ENCODE data around the gene SLC2A9. TPM values are rescaled to one million over a fixed set of nuclear protein-coding genes. Genes with fewer than 3 reads are reported as not detected.

Gene SLC2A9
- total RNA-seq, 1 experiment from 2014 or later, result 3.5 TPM

DNA sequence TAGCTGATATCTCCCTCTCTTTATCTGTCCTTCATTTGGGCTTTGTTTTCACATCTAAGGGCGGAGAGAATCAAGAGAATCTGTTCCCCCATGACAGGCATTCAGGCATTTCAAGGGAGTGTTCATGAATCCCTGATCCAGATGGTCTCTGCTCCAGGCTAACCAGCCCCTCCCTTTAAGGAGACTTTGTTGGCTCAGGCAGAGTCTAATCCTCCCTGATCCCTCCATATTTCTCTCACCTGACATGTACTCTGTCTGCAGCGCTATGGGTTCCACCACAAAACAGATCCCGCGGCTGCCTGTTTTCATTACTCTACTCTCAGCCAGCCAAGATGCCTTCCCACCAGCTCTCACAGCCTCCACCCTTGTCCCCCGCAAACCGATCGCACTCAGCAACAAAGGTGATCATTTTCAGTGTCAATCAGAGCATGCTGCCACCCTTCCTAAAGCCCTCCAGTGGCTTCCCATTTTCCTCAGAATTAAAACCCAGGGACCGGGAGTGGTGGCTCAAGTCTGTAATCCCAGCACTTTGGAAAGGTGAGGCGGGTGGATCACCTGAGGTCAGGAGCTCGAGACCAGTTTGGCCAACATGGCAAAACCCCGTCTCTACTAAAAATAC lies 30.3 kb upstream of the SLC2A9 start:
- ChIA-PET CTCF (no interaction called here), POLR2A (no interaction called here)
- Histone ChIP-seq H3K27me3 (ENCODE audit: control insufficient read depth, insufficient read depth, low read length) (no peaks in the 10 kb centered on the region), H3K27ac (ENCODE audit: low read length) (no peak overlapping the region), H3K36me3 (ENCODE audit: control insufficient read depth, insufficient read depth, low read length) (no peaks in the 10 kb centered on the region), H3K4me3 (ENCODE audit: low read depth in 2 of 2, low read length in 2 of 2) (no peak overlapping the region), H3K4me1 (ENCODE audit: control insufficient read depth, insufficient read depth, low read length) (no peaks in the 10 kb centered on the region), H3K9me3 (ENCODE audit: control insufficient read depth, insufficient read depth, low read depth, low read length) (no peaks in the 10 kb centered on the region)
- intact Hi-C loops (cut with micrococcal nuclease; ENCODE audit: unreplicated experiment) (no loop called here), in situ Hi-C loops (cut with HindIII; ENCODE audit: low pct_unique_long_range_greater_than_20kb, low sequenced_read_pairs) (no loop called here)
- no peak for DNase-seq (ENCODE audit: low read depth, low spot score)
- no TSS peak for BruUV-seq (replicated peaks)
- ATAC-seq, result no peak
- TF ChIP-seq SIN3A (IDR thresholded peaks at IDR 0.05; ENCODE audit: borderline replicate concordance, insufficient read depth, low read depth, low read length), result no peak
- TF ChIP-seq TCF7L2 (IDR thresholded peaks at IDR 0.05; ENCODE audit: low read depth, low read length), result no peak
- no peak for TF ChIP-seq POLR2AphosphoS5 (IDR thresholded peaks at IDR 0.05; ENCODE audit: low read depth, low read length)
- TF ChIP-seq, protein P1, sequence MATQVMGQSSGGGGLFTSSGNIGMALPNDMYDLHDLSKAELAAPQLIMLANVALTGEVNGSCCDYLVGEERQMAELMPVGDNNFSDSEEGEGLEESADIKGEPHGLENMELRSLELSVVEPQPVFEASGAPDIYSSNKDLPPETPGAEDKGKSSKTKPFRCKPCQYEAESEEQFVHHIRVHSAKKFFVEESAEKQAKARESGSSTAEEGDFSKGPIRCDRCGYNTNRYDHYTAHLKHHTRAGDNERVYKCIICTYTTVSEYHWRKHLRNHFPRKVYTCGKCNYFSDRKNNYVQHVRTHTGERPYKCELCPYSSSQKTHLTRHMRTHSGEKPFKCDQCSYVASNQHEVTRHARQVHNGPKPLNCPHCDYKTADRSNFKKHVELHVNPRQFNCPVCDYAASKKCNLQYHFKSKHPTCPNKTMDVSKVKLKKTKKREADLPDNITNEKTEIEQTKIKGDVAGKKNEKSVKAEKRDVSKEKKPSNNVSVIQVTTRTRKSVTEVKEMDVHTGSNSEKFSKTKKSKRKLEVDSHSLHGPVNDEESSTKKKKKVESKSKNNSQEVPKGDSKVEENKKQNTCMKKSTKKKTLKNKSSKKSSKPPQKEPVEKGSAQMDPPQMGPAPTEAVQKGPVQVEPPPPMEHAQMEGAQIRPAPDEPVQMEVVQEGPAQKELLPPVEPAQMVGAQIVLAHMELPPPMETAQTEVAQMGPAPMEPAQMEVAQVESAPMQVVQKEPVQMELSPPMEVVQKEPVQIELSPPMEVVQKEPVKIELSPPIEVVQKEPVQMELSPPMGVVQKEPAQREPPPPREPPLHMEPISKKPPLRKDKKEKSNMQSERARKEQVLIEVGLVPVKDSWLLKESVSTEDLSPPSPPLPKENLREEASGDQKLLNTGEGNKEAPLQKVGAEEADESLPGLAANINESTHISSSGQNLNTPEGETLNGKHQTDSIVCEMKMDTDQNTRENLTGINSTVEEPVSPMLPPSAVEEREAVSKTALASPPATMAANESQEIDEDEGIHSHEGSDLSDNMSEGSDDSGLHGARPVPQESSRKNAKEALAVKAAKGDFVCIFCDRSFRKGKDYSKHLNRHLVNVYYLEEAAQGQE (IDR thresholded peaks at IDR 0.05; ENCODE audit: insufficient read depth in 1 of 2, low read depth in 2 of 2, low read length in 1 of 2), result no peak
- TF ChIP-seq, protein P2, sequence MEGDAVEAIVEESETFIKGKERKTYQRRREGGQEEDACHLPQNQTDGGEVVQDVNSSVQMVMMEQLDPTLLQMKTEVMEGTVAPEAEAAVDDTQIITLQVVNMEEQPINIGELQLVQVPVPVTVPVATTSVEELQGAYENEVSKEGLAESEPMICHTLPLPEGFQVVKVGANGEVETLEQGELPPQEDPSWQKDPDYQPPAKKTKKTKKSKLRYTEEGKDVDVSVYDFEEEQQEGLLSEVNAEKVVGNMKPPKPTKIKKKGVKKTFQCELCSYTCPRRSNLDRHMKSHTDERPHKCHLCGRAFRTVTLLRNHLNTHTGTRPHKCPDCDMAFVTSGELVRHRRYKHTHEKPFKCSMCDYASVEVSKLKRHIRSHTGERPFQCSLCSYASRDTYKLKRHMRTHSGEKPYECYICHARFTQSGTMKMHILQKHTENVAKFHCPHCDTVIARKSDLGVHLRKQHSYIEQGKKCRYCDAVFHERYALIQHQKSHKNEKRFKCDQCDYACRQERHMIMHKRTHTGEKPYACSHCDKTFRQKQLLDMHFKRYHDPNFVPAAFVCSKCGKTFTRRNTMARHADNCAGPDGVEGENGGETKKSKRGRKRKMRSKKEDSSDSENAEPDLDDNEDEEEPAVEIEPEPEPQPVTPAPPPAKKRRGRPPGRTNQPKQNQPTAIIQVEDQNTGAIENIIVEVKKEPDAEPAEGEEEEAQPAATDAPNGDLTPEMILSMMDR (IDR thresholded peaks at IDR 0.05), result no peak

DNA sequence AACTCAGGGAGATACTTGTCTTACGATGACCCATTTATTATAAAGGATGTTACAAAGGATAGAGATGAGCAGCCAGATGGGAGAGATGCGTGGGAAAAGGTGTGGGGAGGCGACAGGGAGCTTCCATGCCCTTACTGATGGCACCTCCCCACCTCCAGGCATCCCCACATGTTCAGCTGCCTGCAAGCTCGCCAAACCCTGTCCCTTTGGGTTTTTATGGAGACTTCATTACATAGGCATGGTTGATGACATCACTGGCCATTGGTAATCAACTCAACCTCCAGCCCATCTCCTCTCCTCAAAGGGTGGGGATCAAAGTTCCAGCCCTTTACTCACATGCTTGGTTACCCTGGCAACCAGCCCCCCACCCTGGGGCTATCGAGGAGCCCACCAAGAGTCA lies 29.4 kb upstream of the SLC2A9 start:
- no peak overlapping the region for H3K27ac ChIP-seq (ENCODE audit: low read length)
- in situ Hi-C loops (cut with HindIII; ENCODE audit: low pct_unique_long_range_greater_than_20kb, low sequenced_read_pairs), result no loop called here
- no TSS peak for BruUV-seq (replicated peaks)
- no peak overlapping the region for H3K4me3 ChIP-seq (ENCODE audit: low read depth in 2 of 2, low read length in 2 of 2)
- CTCF ChIA-PET, result no interaction called here
- H3K27me3 ChIP-seq (ENCODE audit: control insufficient read depth, insufficient read depth, low read length), result no peaks in the 10 kb centered on the region
- TF ChIP-seq, protein P2 (IDR thresholded peaks at IDR 0.05), result no peak
- TF ChIP-seq POLR2AphosphoS5 (IDR thresholded peaks at IDR 0.05; ENCODE audit: low read depth, low read length) (no peak), TCF7L2 (IDR thresholded peaks at IDR 0.05; ENCODE audit: low read depth, low read length) (no peak), SIN3A (IDR thresholded peaks at IDR 0.05; ENCODE audit: borderline replicate concordance, insufficient read depth, low read depth, low read length) (no peak)
- TF ChIP-seq, protein P1 (IDR thresholded peaks at IDR 0.05; ENCODE audit: insufficient read depth in 1 of 2, low read depth in 2 of 2, low read length in 1 of 2), result no peak
- no peaks in the 10 kb centered on the region for H3K4me1 ChIP-seq (ENCODE audit: control insufficient read depth, insufficient read depth, low read length)
- DNase-seq (ENCODE audit: low read depth, low spot score) (no peak), ATAC-seq (no peak)
- no peaks in the 10 kb centered on the region for H3K9me3 ChIP-seq (ENCODE audit: control insufficient read depth, insufficient read depth, low read depth, low read length)
- H3K36me3 ChIP-seq (ENCODE audit: control insufficient read depth, insufficient read depth, low read length), result no peaks in the 10 kb centered on the region
- intact Hi-C loops (cut with micrococcal nuclease; ENCODE audit: unreplicated experiment), result no loop called here
- POLR2A ChIA-PET, result no interaction called here

All from Panc1 (cell line).